ENCODE results near the gene HSPA4L.

Gene HSPA4L

DNA sequence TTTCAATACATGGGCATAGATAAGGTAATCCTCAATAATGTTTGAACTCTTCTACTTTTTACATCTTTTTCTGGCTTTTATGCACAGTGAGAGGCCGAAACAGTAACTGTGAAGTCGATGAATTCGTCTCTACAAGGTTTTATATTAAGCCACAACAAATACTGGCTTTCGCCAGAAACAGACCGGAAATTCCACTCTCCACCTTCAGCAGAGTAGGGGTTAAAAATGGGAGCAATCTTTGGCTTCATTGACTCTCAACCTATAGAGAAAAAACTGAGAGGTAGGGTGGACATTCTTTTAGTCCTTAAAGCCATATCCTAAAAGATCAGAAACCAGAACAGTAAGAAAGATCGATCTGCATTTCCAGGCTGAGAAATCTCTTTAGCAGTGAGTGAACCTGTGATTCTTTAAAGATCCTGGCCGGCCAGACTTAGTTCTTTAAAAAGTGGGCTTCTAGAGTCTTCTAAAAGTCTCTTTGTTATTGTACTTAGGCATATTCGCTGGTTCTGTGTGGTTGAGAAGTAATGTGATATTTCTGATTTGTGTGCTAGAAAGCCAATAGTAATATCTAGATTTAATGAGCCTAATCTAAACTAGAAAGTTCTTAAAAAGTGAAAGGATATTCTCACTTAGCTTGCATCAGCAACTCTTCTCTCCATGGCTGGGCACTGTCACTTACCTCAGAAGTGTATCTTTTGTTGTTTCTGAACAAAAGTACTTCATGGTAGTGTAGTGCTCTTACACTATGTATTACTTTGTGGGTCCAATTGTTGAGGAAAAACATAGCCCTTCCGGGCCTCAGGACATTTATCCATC, 2.0 kb downstream of the HSPA4L start:
- no peak for DNase-seq

DNA sequence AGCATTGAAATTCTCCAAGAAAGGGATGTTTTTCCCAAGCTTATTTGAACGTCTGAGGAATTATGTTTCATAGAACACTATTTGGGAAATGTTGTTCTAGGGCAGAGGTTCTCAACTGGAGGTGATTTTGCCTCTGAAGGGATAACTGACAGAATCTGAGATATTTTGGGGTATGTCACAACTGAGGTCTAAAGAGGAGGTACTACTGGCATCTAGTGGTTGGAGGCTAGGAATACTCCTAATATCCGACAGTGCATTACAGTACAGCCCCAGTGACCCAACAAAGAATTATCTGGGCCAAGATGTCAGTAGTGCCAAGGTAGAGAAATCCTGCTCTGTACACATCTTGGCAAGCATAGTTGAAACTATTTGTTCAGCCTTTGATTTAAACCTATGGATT, 6.4 kb downstream of the HSPA4L start:
- DNase-seq: no peak

DNA sequence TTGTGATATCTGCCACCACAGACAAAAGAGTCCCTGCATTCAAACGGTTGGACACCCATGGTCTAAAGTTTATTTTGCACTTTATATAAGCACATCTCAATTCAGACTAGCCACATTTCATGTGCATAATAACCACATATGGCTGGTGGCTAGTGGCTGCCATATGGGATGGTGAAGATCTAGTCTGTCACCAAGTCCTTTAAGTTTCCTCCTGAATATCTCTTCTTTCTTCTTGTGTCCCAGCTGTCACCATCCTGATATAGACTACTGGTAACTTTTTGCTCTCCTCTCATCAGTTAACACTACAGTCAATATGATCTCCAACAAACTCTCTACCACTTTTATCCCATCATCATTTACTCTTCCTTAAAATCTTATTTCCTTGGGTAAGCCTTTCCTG, 9.3 kb downstream of the HSPA4L start:
- no peak for DNase-seq

DNA sequence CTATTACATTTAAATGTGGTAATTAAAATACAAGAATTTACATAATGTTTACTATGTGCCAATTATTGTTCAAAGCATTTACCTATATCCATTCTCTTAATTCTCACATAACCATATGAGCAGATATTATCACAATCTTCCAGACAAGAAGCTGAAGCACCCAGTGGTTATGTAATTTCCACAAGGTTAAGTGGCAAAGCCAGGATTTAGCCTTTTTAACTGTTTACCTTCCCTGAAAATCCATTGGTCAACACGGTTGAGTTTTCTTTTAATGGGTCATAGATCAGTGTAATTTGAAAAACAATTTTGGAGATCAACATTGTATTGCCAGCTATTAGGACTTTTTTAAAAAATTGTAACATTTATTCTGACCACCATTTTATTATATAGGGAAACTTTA, 11.4 kb downstream of the HSPA4L start:
- no peak for DNase-seq

DNA sequence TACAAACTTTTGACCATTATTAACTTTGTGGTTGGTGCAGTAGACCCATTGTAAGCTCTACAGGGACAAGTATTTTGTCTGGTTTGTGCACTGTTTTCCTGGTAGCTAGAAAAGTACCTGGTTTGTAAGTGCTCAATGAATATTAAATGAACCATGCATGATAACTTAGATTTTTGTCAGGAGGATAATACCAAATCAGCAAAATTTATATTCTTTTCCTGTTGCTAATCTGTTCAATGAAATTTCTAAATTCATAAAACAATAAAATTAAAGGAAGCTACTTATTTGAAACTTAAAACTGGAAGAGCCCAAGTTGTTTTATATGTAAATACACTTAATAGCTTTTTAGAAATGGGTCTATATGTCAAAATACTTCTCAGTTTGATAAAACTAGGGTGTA, 17.6 kb downstream of the HSPA4L start:
- DNase-seq: no peak

DNA sequence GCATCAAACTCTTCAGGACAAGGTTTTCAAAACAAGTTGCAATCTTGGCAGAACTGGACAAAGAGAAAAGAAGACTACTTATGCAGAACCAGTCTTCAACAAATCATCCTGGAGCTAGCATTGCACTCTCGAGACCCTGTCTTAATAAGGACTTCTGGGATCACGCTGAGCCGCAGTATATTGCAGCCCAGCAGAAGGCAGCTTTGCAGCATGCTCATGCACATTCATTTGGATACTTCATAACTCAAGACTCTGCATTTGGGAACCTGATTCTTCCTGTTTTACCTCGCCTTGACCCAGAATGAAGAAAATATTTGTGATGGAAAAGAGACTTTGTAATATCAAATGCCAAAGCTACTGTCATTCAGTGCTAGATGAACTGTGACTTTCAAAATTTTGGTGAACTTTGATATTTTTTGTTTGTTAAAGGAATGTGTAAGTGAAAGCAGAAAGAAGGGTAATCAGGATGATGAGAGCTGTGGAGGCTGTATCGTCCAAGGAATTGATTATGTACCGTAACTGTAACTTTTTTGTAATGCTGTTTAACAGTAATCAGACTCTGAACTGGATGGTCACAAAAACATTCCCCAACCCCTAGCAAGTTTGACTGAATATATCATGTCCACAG, 27.2 kb downstream of the HSPA4L start:
- DNase-seq: no peak

DNA sequence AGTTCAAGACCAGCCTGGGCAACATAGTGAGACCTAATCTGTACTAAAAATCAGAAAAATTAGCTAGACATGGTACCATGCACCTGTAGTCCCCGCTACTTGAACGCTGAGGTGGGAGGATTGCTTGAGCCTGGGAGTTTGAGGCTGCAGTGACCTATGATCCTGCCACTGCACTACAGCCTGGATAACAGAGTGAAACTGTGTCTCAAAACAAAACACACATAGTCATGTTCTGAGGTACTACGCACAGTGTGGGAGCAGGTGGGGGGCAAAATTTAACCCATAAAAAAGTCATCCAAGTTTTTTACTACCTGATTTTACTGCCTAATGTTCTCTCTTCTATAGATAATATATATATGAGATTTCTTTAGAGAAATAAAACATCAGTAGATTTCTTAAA, 28.4 kb downstream of the HSPA4L start:
- DNase-seq: no peak

DNA sequence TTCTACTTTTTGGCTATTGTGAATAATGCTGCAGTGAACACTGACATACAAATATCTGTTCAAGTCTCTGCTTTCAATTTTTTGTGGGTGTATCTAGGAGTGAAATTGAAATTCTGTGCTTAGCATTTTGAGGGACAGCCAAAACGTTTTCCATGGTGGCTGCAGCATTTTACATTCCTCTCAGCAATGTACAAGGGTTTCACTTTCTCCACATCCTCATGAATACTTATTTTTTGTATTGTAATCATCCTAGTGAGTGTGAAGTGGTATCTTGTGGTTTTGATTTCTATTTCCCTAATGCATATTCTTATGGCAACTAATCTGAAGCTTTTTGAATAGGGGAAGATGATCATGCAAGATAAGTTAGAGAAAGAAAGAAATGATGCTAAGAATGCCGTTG, 40.3 kb downstream of the HSPA4L start:
- no peak for DNase-seq

DNA sequence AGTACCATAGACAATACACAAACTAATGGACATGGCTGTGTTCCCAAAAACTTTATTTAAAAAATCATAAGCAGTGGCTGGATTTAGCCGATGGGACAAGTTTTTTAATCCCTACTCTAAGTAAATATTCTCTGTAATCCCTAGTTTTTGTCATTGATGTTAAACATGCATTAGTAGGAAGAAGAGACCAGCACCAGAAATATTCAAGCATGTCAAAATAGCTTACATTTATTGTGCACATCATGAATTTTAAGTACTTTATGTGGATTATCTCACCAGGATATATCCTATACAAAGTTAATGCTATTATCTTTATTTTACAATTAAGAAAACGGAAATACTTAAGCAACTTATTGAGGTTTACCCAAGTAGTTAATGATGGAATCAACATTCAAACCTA, 46.0 kb downstream of the HSPA4L start:
- DNase-seq: no peak

DNA sequence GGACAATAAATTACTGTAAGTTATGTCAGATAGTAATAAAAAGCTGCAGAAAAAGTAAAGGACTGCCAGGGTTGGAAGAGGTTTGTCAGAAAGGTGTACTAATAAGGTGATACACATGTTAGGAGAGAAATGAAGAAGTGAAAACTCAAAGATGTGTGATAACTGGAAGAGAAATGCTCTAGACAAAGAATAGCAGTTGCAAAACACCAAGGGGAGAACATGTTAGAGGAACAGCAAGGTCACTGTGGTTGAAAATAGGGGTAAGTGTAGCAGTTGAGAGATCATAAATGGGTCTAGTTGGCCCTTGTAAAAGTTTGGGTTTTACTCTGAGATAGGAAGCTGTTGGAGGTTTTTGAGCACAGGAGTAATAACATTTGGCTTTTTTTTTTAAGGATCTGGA, 46.9 kb downstream of the HSPA4L start:
- no peak for DNase-seq

DNA sequence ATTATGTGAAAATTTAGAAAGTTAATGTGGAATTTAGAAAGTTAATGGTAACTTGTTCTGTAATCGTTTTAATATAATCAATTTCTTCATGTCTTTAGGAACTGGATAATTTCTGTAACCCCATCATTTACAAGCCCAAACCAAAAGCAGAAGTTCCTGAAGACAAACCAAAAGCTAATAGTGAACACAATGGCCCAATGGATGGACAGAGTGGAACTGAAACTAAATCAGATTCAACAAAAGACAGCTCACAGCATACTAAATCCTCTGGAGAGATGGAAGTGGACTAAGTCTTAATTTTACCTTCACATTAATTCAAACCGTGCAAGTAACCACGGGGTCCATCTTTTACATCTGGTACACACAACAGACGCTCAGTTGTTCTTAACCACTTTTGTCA, 50.5 kb downstream of the HSPA4L start:
- DNase-seq: no peak

DNA sequence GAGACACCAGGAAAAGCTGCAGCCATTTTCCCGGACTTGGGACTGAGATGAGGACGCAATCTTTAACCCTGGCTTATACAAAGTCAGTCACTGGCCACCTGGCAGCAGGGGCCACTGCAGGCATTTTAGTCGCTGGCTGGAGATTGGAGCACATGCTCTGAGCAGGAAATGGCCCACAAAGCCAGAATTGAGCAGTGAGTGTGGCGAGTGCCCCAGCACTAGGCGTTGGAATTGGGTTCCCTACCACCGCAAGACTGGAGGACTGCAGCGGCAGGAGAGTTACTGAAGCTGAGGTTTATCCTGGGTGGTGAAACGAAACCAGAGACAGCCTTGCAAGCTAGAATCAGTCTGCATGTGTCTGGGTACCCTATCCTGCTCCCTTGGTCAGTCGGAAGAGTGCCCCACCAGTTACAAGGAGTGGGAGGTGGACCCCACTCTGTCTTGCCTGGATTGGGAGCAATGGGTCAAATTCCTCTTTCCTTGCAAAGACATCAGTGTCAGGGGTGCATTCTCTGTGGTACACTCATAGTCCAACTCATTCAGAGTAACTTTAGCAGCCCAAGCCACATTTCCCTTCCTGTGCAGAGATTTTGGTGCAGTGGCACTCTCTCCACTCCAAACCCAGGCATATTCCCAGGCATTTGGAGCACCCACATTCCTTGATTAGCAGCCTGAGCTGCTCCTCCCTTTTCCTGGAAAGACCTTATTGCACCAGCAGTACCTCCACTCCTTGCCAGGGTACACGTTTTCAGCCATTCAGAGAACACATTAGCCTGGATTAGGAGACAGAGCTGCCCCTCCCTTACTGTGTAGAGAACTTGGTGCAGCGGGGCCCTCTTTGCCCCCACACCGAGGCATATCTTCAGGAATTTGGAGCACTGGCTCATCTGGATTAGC, 61.8 kb downstream of the HSPA4L start:
- no peak for DNase-seq

DNA sequence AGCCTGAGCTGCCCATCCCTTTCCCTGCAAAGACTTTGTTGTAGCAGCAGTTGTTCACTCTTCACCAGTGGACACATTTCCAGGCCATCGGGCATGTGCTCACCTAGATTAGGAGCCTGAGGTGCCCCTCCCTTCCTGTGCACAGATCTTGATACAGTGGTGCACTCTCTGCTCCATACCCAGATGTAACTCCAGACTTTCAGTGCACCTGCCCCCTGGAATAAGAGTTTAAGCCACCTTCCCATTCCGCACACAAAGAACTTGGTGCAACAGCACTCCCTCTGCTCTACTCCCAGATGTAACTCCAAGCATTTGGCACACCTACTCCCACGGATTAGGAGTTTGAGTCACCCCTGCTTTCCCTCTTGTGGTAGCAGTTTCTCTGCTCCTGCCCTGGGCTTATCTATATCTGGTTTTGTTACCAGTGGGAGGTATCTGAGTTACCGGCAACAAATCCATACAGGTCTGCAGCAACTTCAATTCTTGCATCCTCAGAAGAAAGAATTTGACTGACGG, 62.5 kb downstream of the HSPA4L start:
- no peak for DNase-seq

GRCh38 chr4:127846061-127846460, 63.9 kb downstream of the HSPA4L start:
- DNase-seq: no peak

DNA sequence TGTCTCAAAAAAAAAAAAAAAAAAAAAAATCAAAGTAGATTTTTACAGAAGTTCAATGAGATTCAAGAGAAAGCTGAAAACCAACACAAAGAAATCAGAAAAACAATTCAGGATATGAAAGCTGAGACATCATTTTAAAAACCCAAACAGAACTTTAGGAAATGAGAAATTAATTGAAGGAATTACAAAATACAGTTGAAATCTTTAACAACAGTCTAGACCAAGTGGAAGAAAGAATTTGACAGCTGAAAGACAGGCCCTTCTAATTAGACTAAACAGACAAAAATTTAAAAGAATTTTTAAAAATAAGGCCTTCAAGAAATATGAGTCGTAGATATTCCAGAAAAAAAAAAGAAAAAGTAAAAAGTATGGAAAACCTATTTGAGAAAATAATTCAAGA, 64.6 kb downstream of the HSPA4L start:
- no peak for DNase-seq

GRCh38 chr4:127849505-127850234, 67.5 kb downstream of the HSPA4L start:
- no peak for DNase-seq

GRCh38 chr4:127852661-127853060, 70.5 kb downstream of the HSPA4L start:
- DNase-seq: no peak

DNA sequence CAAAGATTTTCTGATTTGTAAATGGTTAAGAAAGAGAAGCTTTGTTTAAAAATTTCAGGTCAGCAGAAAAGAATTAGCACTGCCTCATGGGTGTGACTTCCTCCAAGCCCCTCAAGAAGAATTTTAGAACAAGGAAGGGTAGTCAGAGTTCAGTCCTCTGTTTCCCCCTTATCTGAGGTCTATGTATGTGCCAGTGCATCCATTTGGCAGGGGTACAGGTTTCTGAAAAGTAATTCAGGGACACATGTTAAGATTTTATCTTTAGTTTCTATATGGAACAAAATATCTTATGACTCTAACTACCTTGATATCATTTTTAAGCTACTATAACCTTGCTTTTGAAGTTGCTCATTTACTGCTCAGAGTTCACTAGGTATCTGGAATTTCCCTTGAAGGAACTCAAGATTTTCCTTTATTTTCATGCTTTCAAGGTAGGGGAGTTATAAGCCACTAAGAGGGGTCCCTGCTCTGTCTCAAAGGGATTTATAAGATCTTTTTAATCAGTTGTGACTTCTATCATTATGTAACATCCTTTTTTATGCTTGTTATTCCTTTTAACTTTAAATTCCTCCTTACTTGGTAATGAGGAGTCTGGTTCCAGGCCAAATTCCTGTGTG, 74.2 kb downstream of the HSPA4L start:
- DNase-seq: no peak

DNA sequence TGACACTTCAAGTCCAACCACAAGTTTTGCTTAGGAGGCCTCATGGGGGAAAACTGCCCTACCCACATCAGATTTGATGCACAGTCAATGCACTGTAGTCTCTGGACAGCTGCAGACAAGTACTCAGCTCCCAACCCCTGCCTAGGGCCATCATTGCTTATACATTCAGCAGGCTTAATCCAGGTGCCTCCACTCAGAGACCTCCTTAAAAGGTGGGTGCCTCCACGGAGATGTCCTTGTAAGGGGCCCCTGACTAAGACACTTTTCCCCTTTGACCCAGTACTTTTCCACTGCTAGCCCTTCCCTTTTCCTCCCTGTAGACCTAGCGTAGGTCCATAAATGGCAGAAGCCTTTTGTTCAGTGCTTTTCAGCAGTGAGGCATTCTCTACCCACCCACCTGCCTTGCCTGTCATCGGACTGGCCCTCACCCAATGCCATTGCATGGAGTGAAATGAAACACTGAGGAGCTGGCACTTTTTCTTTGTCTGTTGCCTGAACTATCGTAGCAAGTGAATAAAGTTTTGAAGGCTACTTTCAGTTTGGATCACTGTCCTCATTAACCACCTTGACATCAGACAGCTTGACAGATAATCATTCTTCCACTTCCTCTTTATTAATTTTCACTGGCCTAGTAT, 74.8 kb downstream of the HSPA4L start:
- no peak for DNase-seq

DNA sequence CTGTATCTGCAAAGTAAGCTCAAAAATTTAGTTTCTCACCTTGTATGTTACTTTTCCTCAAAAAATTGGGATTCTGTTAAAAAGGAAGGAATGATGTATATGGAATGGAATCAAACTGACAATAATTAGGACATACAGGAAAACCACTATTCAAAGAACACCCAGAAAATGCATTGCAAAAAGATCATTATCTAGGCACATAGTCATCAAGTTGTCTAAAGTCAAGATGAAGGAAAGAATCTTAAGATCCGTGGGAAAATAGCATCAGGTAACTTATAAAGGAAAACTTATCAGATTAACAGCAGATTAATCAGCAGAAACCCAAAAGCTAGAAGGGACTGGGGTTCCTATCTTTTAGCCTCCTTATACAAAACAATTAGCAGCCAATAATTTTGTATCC, 75.5 kb downstream of the HSPA4L start:
- DNase-seq: no peak

- no peak for DNase-seq
Observed at GRCh38 chr4:127868196-127868595, 86.1 kb downstream of the HSPA4L start.

- DNase-seq: no peak
Observed at GRCh38 chr4:127870281-127870680, 88.2 kb downstream of the HSPA4L start.

Measured in cerebellar nuclear complex (tissue), 1 donor.